C4-2B (cell line): ENCODE data around the gene HAGHL.

Experiments used
- CTCF ChIP-seq: fragments of 450-650 bp; conservative IDR thresholded peaks from 2 replicates; pipeline ENCODE4 v1.5.1; 2017; ENCODE audit warnings: mild to moderate bottlenecking
- ZFX ChIP-seq: fragments of 450-650 bp; IDR thresholded peaks from 2 replicates; pipeline ENCODE4 v1.6.1; 2017

DNA sequence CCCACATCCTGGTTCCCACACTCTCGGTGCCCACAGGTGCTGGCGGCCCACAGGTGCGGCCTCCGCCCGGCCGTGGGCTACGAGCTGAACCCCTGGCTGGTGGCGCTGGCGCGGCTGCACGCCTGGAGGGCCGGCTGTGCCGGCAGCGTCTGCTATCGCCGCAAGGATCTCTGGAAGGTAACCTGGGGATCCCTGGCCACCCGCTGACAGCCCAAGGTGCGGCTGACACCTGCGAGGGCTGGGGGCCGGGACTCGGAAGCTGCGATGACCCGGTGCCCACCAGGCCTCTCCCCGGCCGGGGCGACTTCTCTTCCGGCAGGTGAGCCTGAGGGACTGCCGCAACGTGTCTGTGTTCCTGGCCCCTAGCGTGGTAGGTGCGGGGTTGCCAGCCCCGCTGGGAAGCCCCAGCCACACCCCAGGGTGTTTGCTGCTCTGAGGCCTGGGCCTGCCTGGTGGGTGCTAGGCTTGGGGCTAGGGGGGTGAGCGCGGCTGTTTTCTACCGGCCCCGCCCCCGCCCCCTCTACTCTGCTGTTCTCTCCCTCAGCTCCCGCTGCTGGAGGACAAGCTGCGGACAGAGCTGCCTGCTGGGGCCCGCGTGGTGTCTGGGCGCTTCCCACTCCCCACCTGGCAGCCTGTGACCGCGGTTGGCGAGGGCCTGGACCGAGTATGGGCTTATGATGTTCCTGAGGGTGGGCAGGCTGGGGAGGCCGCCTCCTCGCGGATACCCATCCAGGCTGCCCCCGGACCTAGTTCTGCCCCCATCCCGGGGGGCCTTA lies 5.0 kb upstream of the HAGHL start:
- TF ChIP-seq CTCF (no peak), ZFX (peak; percentile 42; the same call in 1 of the 2 replicates)
